ENCODE measurements around the gene AIM2. TPM values are rescaled to one million over a fixed set of nuclear protein-coding genes. Genes with fewer than 3 reads are reported as not detected.

Gene AIM2, protein sequence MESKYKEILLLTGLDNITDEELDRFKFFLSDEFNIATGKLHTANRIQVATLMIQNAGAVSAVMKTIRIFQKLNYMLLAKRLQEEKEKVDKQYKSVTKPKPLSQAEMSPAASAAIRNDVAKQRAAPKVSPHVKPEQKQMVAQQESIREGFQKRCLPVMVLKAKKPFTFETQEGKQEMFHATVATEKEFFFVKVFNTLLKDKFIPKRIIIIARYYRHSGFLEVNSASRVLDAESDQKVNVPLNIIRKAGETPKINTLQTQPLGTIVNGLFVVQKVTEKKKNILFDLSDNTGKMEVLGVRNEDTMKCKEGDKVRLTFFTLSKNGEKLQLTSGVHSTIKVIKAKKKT
- total RNA-seq (2021) = 1.1 to 1.6 TPM (median 1.4 TPM) in 3 replicates
- percentile 45 among the genes with signal in this experiment for Bru-seq, nascent RNA
- long read RNA-seq, experiment 1, partial matches to known transcripts = 0 of 3 reads
- long read RNA-seq, experiment 1, other reads (novel, unspliced or antisense) = 3 of 3 reads
- long read RNA-seq, experiment 2 = 0 reads
- long read RNA-seq, experiment 3, partial matches to known transcripts = 0 of 1 reads
- long read RNA-seq, experiment 3, other reads (novel, unspliced or antisense) = 1 of 1 reads

DNA sequence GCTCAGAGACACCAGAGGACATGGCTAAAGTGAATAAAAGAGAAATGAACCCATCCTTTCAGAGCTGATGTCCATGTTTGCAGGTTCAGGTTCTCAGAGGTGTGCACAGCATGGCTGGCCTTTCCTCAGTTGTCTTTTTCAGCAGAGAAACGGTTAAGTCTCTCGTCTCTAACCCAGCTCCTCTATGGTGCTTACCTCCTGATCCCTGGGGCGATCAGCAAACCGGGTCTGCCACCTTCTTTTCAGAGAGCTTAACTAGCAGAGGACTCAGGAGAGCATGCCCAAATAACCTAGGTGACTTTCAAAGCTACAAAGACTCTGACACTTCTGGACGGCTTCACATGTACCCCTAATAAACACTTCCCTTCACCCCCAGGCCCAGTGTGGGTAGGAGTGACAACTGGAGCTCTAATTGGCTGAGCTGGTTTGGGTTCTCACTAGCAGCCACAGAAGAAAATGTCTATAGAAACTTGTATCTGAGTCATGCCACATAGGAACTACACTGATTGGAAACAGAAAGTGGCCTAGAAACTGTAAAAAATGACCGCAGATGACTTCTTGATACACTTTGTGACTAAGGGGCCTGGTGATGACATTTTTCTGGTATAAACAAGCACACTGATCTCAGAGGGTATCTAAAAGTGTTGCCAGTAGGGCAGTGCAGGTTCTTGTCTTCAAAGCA, at the start of gene AIM2:
Gene AIM2 (minus strand): TSS at position 329 of the 682 bp plus-strand sequence. CDS start 3,267 bp downstream, outside the sequence.
- H3K4me1 Mint-ChIP-seq = peaks cover 2% of the 10 kb centered on the region; the same call in 1 of the 2 replicates
- no peak for ATAC-seq

GRCh38 chr1:159123587-159123986, 47.0 kb upstream of the AIM2 start:
- no peak for DNase-seq (ENCODE audit: low spot score)
- Mint-ChIP-seq H3K27me3 (ENCODE audit: low read depth) (no peaks in the 10 kb centered on the region), H3K27ac (no peak overlapping the region), H3K4me3 (no peak overlapping the region), H3K4me1 (peaks cover 19% of the 10 kb centered on the region), H3K9me3 (no peaks in the 10 kb centered on the region), H3K36me3 (no peaks in the 10 kb centered on the region)
- ChIA-PET POLR2A (no interaction called here), CTCF (interaction anchor here (1.4 kb wide), 1 partner anchor 8 kb away, joined by 4 read pairs; no protein-coding TSS in a partner anchor)
- no peak for ATAC-seq
- TF ChIP-seq ATF6 (CRISPR knock-in tag; IDR thresholded peaks at IDR 0.05) (no peak), ESRRA (CRISPR knock-in tag; IDR thresholded peaks at IDR 0.05; ENCODE audit: borderline replicate concordance) (no peak), SMAD3 (CRISPR knock-in tag; IDR thresholded peaks at IDR 0.05; ENCODE audit: borderline replicate concordance) (no peak), MYBL2 (CRISPR knock-in tag; IDR thresholded peaks at IDR 0.05) (no peak), ZNF416 (CRISPR knock-in tag; IDR thresholded peaks at IDR 0.05) (no peak)
- TF ChIP-seq, protein P1, sequence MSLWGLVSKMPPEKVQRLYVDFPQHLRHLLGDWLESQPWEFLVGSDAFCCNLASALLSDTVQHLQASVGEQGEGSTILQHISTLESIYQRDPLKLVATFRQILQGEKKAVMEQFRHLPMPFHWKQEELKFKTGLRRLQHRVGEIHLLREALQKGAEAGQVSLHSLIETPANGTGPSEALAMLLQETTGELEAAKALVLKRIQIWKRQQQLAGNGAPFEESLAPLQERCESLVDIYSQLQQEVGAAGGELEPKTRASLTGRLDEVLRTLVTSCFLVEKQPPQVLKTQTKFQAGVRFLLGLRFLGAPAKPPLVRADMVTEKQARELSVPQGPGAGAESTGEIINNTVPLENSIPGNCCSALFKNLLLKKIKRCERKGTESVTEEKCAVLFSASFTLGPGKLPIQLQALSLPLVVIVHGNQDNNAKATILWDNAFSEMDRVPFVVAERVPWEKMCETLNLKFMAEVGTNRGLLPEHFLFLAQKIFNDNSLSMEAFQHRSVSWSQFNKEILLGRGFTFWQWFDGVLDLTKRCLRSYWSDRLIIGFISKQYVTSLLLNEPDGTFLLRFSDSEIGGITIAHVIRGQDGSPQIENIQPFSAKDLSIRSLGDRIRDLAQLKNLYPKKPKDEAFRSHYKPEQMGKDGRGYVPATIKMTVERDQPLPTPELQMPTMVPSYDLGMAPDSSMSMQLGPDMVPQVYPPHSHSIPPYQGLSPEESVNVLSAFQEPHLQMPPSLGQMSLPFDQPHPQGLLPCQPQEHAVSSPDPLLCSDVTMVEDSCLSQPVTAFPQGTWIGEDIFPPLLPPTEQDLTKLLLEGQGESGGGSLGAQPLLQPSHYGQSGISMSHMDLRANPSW (CRISPR knock-in tag; conservative IDR thresholded peaks at IDR 0.05; ENCODE audit: low read depth) = no peak
- TF ChIP-seq, protein P2, sequence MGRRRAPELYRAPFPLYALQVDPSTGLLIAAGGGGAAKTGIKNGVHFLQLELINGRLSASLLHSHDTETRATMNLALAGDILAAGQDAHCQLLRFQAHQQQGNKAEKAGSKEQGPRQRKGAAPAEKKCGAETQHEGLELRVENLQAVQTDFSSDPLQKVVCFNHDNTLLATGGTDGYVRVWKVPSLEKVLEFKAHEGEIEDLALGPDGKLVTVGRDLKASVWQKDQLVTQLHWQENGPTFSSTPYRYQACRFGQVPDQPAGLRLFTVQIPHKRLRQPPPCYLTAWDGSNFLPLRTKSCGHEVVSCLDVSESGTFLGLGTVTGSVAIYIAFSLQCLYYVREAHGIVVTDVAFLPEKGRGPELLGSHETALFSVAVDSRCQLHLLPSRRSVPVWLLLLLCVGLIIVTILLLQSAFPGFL (CRISPR knock-in tag; IDR thresholded peaks at IDR 0.05; ENCODE audit: borderline replicate concordance) = no peak

More for the DNA sequence above, at the start of gene AIM2:
- Mint-ChIP-seq H3K9me3 (no peaks in the 10 kb centered on the region), H3K27ac (no peak within 1 kb of the TSS), H3K4me3 (no peak within 1 kb of the TSS), H3K27me3 (ENCODE audit: low read depth) (no peaks in the 10 kb centered on the region), H3K36me3 (no peaks in the 10 kb centered on the region)
- ChIA-PET CTCF (interaction anchor here (1.1 to 1.2 kb wide), 2 partner anchors 55 to 570 kb away, joined by 5 to 7 read pairs; no protein-coding TSS in a partner anchor), POLR2A (no interaction called here)
- no peak for TF ChIP-seq PRRX2 (CRISPR knock-in tag; IDR thresholded peaks at IDR 0.05)
- no peak for TF ChIP-seq ZNF423 (CRISPR knock-in tag; IDR thresholded peaks at IDR 0.05)
- no peak for TF ChIP-seq JUN (CRISPR knock-in tag; IDR thresholded peaks at IDR 0.05)
- TF ChIP-seq, protein P3, sequence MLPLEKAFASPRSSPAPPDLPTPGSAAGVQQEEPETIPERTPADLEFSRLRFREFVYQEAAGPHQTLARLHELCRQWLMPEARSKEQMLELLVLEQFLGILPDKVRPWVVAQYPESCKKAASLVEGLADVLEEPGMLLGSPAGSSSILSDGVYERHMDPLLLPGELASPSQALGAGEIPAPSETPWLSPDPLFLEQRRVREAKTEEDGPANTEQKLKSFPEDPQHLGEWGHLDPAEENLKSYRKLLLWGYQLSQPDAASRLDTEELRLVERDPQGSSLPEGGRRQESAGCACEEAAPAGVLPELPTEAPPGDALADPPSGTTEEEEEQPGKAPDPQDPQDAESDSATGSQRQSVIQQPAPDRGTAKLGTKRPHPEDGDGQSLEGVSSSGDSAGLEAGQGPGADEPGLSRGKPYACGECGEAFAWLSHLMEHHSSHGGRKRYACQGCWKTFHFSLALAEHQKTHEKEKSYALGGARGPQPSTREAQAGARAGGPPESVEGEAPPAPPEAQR (CRISPR knock-in tag; IDR thresholded peaks at IDR 0.05) = no peak
- TF ChIP-seq IRF1 (CRISPR knock-in tag; IDR thresholded peaks at IDR 0.05) = no peak
- no peak for TF ChIP-seq CDX4 (CRISPR knock-in tag; IDR thresholded peaks at IDR 0.05; ENCODE audit: borderline replicate concordance)
- TF ChIP-seq CREB1 (CRISPR knock-in tag; IDR thresholded peaks at IDR 0.05) = no peak
- TF ChIP-seq, protein P4, sequence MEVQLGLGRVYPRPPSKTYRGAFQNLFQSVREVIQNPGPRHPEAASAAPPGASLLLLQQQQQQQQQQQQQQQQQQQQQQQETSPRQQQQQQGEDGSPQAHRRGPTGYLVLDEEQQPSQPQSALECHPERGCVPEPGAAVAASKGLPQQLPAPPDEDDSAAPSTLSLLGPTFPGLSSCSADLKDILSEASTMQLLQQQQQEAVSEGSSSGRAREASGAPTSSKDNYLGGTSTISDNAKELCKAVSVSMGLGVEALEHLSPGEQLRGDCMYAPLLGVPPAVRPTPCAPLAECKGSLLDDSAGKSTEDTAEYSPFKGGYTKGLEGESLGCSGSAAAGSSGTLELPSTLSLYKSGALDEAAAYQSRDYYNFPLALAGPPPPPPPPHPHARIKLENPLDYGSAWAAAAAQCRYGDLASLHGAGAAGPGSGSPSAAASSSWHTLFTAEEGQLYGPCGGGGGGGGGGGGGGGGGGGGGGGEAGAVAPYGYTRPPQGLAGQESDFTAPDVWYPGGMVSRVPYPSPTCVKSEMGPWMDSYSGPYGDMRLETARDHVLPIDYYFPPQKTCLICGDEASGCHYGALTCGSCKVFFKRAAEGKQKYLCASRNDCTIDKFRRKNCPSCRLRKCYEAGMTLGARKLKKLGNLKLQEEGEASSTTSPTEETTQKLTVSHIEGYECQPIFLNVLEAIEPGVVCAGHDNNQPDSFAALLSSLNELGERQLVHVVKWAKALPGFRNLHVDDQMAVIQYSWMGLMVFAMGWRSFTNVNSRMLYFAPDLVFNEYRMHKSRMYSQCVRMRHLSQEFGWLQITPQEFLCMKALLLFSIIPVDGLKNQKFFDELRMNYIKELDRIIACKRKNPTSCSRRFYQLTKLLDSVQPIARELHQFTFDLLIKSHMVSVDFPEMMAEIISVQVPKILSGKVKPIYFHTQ (CRISPR knock-in tag; IDR thresholded peaks at IDR 0.05) = no peak
- TF ChIP-seq FOXP1 (CRISPR knock-in tag; IDR thresholded peaks at IDR 0.05; ENCODE audit: borderline replicate concordance) = no peak
- TF ChIP-seq ZNF121 (CRISPR knock-in tag; IDR thresholded peaks at IDR 0.05) = no peak
- TF ChIP-seq NFE2L1 (CRISPR knock-in tag; IDR thresholded peaks at IDR 0.05) = no peak
- TF ChIP-seq ZNF317 (CRISPR knock-in tag; IDR thresholded peaks at IDR 0.05; ENCODE audit: borderline replicate concordance, low read depth) = no peak
- no peak for DNase-seq (ENCODE audit: low spot score)

Measured in WTC11 (cell line).